Measurements from ENCODE around the gene OR1G1.
"Not testable (repeated sequence)": the region's sequence is repeated elsewhere in the genome, so short reads cannot be mapped to it uniquely, and the experiment has no call there.

The OR1G1 gene

DNA sequence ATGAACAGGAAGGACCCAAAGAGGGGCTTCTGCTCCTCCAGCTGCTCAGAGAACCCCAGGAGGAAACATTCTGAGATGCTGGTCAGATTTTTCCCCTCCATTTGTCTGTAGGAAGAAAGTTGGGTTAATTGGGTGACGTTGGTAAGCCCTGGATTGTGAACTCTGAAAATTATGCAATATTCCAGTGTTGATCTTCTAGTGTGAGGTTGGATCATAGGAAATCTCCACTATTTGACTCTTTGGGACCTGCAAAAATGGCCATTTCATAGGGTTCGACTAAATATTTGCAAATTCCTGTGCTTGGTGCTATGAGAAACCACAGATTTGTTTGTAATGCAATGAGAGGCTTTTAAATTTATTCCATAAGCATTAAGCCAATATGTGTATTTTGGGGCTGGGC is at the start of gene OR1G1:
Gene OR1G1, minus strand, starts transcription at position 101 of the 400 bp plus-strand sequence. Its CDS starts 0 bp downstream, at position 101.
- DNase-seq (ENCODE audit: low read depth in 2 of 2), result no peak

DNA sequence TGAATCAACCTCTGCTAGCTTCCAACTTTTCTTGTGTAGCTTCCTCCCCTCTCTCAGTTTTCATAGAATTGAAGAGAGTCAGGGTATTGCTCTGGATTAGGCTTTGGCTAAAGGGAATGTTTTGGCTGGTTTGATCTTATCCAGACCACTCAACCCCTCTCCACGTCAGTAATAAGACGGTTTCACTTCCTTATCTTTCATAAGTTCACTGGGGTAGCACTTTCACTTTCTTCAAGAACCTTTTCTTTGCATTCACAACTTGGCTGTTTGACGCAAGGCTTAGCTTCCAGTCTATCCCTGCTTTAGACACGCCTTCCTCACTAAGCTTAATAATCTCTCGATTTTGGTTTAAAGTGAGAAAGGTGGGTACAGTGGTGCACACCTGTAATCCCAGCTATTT is 40.2 kb upstream of the OR1G1 start:
- DNase-seq (ENCODE audit: low read depth in 2 of 2), result no peak

DNA sequence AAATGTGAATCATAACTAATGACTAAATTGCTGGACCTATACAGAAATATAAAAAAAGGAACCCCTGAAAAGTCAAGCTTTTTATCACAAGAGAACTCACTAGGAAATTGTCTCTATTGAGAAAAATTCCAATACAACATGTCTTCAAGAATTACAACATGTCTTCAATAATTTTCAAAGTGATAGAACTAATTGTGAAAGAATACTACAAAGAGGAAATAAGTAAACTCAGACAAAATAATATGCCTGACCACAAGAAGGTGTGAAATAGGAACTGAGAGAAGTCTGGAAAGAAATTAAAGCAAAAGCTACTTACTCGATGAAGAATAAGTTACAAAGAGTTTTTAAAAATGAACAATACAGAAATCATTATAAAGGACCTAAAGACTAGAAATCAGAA is 29.9 kb upstream of the OR1G1 start:
- no peak for DNase-seq (ENCODE audit: low read depth in 2 of 2)

DNA sequence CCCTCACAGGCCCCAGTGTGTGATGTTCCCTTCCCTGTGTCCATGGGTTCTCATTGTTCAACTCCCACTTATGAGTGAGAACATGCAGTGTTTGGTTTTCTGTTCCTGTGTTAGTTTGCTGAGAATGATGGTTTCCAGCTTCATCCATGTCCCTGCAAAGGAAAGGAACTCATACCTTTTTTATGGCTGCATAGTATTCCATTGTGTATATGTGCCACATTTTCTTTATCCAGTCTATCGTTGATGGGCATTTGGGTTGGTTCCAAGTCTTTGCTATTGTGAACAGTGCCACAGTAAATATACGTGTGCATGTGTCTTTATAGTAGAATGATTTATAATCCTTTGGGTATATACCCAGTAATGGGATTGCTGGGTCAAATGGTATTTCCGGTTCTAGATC is 10.1 kb upstream of the OR1G1 start:
- not testable (repeated sequence) for DNase-seq (ENCODE audit: low read depth in 2 of 2)

DNA sequence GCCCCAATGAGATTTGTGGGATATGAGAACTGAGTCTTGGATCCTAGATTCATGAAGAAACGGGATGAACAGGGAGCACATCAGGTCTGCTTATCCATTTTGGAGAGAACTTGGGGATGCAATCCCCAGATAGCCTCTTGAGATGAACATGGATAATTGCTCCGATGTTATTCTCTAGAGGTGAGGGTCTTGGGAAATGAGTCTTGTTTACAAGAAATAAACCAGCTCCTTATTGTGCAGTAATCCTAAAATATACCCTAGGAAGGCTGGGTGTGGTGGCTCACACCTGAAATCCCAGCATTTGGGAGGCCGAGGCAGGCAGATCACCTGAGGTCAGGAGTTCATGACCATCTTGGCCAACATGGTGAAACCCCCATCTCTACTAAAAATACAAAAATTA is 23.0 kb downstream of the OR1G1 start, which contains the start of gene OR1D2:
Gene OR1D2, minus strand, starts transcription at position 101 of the 400 bp plus-strand sequence. CDS start 11,426 bp downstream, outside the sequence.
- no peak for DNase-seq (ENCODE audit: low read depth in 2 of 2)
